Hematopoietic multipotent progenitor cell treated with erythropoietin and hydrocortisone succinate and interleukin-3 and kit ligand, for 6 days (in vitro differentiated cells): Measurements from ENCODE around the gene OBSL1.

ENCODE experiments used
- DNase-seq: peaks from one replicate; pipeline ENCODE4 v3.0.0-alpha.2; 2015

The OBSL1 gene

DNA sequence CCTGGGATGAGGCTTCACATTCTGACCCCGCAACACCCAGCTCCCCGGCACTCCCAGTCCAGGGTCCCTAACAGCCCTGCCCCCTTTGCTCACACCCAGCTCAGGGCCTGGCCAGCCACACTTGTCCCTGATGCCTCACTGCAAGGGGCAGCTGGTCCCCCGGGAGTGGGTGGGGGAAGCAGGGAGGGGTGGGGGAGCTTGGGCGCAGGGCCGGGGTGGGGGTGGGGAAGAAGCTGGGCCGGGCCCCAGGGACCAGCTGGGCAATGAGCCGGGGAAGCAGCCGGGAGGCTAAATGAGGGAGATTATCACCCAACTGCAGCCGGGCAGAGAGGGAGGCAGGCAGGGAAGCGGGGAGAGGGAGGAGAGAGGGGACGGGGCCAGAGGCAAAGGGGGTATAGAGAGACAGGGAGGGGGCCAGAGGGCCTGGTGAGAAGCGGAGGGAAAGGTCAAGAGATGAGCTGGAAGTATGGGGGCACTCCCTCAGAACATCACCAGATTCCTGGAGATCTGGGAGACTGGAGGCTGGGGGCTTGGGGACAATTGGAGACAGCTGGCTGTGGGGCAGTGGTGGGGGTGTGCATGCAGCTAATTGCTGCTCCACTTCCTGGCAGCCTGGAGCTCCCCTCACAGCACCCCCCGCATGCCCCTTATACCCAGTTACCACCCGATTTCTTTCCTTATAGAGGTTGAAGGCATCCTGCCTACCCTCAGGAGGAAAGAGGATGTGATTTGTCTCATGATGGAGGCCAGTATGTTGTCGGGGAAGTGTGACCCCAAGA lies 59.6 kb downstream of the OBSL1 start:
- DNase-seq = peak; percentile 78

- DNase-seq = peak; percentile 35
These were observed 60.7 kb downstream of the OBSL1 start for GRCh38 chr2:219510512-219511135.

DNA sequence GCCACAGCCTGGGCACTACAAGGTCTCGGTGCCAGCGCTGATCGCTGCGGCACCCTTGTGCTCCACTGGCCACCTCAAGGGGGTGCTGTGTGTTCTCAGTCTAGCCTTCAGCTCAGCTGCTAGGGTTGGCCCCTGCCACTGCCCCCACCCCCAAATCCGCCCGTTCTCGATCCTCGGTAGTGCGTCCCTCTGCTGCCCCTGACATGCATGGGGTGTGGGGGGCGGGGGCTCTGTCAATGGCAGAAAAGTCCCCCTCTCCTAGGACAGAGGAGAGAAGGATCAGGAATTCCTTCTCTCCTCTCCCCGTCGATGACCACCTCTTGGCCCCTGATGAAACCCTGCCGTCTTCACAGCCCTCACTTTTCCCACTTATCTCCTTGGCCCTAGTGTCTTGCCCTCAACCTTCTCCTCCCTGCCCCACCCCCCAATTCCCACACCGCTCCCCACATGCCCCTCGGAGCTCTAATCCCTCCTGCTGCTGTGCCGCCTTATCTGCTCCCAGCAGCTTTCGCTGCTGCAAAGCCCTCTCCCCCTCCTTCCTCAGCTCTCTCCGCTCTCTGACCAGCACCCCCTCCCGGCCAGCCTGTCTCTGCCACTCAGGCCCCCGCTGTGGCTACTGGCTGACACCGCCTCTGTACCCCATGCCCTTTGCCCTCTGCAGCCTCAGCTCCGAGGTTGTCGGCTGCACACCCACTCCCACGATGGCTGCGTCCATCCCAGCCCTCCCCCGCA lies 61.4 kb downstream of the OBSL1 start:
- DNase-seq = peak; percentile 95

- peak; percentile 59 for DNase-seq
These were observed 62.2 kb downstream of the OBSL1 start for GRCh38 chr2:219508971-219509779.

GRCh38 chr2:219508444-219508734 lies 63.0 kb downstream of the OBSL1 start:
- no peak for DNase-seq

DNA sequence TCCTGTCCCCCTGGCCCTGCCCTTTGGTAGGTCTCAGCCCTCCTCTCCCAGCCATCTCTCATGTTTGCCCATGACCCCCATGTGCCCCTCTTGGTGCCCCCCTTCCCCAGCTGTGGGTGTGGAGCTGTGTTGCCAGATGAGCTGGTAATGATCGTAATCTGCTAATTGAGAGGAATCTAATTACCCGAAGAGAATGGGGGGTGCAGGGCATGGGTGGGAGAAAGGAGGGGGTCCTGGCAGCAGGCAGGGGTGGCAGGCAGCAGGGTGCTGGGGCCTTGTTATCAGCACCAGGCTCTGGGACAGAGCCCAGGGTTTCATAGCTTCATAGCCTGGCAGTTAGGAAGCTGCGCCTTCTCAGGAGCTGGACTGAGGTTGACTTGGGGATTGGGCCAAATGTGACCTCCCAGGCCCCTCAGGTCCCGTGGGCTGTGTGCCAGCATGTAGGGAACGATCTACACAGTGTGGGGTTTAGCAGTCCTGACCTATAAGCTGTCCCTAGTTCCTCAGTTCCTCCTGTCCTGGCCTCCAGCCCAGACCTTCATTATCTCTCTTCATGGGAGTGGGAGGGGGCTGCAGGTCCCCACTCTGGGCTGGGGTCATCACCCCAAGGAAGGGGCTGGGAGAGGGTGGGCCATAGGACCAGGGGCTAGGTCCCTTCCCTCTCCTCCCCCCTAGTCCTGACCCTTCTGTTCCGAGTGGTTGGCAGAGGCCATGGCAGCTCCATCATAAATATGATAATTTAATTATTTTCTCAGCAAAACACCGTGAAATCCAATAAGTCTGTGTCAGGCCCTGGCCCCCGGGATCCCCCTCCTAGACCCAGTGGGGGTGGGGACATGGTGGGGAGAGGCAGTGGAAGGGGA lies 63.5 kb downstream of the OBSL1 start:
- peak; percentile 75 for DNase-seq

DNA sequence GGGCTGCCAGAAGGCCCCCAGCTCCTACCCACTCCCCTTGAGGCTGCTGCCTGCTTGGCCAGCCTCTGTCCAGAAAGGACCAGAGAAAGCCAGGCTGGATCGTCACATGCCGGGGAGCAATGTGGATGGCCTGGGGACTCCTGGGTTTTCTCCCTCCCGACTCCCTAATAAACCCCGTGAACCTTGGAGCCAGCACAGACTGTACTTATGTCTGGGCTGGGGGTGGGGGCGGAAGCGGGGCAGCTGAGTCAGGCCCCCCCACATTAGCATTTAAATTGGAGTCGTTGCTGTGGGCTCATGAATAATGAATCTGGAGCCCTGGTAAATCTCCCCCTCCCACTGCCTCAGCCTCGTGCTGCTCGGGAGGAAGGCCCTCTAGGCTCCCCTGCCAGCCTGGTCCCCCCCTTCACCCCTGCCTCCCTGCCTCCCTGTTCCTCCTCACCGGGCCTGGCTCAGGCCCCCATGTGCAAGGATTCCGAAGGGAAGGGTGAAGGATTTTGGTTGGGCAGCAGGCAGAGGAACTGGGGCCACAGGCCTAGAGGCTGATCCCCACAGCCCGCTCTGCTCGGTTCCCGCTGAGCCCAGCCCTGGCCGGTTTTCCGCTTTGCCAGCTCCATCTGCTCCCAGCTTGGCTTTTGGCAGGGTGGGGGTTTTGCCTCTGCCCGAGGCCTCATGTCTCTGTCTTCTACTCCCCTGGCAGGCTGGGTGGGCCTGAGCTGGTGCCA lies 64.4 kb downstream of the OBSL1 start:
- DNase-seq = no peak

DNA sequence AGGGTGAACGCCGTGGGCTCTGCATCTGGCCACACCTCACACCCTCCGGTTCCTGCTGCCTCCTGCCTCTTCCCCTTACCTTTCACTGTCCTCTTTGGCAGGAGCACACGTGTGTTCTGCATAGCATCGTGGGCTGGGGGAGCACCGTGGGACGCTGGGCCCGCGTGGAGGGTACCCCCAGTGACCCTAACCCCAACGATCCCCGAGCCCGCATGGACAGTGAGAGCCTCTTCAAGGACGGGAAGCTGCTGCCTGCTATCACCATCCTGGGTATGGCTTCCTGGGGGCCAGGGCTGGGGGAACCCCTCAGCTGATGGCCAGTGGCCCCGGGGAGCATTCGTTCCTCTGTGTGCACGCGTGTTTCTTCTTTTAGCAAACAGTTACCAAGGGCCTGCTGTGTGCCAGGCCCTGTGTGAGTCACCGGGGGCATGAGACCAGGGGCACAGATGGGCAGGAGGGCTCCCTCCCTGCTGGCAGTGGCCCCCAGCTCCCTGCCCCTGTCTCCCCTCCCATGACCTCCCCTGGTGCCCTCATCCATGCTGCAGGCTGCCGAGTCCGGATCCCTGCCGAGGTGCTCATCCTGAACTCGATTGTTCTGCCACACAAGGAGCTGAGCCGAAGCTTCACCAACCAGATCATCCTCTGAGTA lies 65.1 kb downstream of the OBSL1 start:
- DNase-seq = no peak

DNA sequence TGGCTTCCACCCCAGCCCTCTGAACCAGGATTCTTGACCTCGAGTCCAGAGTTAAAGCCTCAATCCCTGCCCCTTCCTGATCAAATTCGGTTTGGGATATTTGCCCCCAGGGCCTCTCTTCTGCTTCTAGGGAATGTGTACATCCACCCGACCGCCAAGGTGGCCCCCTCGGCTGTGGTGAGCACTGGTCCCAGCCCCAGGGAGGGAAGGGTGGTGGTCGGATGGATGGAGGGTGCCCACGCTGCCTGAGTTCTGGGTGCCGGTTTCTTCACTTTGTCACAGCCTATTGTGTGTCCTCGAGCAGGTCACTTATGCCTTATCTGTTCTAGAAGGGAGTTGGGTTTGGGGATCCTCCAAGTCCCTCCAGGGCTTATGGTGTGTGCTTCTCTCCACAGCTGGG lies 65.8 kb downstream of the OBSL1 start:
- DNase-seq = no peak

GRCh38 chr2:219502618-219503017 lies 68.7 kb downstream of the OBSL1 start:
- DNase-seq = no peak

- DNase-seq = no peak
These were observed 69.5 kb downstream of the OBSL1 start for GRCh38 chr2:219501849-219502248.
